GM12874 (cell line): ENCODE results near the gene HDAC9.

ENCODE experiments used
- TF ChIP-seq, protein P1 (sequence below): IDR thresholded peaks from 2 replicates; pipeline ENCODE4 v1.5.1; 2011; ENCODE audit warnings: low read depth, mild to moderate bottlenecking, control low read depth, low read length, moderate library complexity; ENCODE audit not compliant: insufficient read depth

HDAC9 gene

DNA sequence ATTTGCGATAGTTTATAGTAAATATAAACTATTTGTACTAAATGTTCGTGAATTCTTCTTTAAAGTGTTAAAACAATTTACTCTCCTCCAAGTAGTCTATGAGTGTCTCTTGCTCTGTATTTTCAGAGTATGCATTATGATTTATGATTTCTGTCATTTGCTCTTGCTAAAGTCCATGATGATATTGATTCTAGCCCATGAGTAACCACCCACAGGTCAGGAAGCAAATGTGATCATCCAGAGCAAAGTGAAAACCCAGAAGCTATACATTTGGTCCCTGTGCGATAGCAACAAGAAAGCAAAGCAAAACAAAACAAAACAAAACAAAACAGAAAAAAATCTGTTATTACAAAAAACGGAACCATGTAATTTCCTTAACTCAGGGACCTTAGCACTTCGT is 225.9 kb downstream of the HDAC9 start:
- TF ChIP-seq, protein P1, sequence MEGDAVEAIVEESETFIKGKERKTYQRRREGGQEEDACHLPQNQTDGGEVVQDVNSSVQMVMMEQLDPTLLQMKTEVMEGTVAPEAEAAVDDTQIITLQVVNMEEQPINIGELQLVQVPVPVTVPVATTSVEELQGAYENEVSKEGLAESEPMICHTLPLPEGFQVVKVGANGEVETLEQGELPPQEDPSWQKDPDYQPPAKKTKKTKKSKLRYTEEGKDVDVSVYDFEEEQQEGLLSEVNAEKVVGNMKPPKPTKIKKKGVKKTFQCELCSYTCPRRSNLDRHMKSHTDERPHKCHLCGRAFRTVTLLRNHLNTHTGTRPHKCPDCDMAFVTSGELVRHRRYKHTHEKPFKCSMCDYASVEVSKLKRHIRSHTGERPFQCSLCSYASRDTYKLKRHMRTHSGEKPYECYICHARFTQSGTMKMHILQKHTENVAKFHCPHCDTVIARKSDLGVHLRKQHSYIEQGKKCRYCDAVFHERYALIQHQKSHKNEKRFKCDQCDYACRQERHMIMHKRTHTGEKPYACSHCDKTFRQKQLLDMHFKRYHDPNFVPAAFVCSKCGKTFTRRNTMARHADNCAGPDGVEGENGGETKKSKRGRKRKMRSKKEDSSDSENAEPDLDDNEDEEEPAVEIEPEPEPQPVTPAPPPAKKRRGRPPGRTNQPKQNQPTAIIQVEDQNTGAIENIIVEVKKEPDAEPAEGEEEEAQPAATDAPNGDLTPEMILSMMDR: no peak

DNA sequence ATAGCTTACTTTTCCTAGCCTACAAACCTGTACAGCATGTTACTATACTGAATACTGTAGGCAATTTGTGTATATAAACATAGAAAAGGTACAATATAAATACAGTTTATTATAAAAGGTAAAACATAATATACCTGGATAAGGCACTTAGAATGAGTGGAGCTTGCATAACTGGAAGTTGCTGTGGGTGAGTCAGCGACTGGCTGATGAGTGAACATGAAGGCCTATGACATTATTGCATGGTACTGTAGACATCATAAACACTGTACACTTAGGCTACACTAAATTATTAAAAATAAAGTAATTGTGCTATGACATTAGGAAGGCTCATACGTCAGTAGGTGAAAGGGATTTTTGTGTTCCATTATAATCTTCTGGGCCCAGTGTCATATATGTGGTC is 228.8 kb downstream of the HDAC9 start:
- TF ChIP-seq, protein P1: no peak

DNA sequence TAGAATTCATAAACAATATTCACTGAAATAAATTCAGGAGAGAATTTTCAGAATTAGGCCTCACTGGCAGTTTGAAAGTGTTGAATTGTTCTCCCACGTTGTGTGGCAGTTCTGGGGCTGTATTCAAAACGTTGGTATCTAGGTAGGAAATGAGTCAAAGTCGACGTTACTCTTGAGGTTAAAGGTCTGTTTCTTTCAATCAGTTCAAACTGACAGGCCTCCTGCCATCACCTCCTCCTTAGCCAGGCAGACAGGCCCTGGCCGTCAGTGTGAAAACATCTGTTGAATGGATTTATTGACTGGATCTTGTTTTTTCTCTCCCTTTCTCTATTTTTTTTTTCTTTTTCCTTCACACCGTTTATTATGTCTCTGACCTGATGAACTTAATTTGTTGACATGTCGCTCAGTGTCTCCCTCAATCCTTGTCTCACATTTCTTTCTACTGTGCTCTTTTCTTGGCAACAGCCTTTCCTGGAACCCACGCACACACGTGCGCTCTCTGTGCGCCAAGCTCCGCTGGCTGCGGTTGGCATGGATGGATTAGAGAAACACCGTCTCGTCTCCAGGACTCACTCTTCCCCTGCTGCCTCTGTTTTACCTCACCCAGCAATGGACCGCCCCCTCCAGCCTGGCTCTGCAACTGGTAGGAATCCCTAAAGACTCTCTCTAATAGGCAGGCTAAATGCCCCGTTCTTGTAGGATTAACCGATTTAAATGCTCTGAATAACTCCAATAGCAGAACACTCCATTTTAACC is 231.7 kb downstream of the HDAC9 start:
- TF ChIP-seq, protein P1: no peak

DNA sequence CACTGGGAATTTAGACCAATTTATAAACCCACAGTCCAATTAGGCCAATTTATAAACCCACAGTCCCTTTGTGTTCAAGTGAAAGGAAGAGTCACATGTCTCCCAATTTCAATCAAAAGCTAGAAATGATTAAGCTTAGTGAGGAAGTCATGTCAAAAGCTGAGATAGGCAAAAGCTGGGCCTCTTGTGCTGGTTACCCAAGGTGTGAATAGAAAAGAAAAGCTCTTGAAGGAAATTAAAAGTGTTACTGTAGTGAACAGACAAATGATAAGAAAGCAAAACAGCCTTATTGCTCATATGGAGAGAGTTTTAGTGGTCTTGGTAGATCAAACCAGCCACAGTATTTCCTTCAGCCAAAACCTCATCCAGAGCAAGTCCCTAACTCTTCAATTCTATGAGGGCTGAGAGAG is 245.0 kb downstream of the HDAC9 start:
- TF ChIP-seq, protein P1: no peak

DNA sequence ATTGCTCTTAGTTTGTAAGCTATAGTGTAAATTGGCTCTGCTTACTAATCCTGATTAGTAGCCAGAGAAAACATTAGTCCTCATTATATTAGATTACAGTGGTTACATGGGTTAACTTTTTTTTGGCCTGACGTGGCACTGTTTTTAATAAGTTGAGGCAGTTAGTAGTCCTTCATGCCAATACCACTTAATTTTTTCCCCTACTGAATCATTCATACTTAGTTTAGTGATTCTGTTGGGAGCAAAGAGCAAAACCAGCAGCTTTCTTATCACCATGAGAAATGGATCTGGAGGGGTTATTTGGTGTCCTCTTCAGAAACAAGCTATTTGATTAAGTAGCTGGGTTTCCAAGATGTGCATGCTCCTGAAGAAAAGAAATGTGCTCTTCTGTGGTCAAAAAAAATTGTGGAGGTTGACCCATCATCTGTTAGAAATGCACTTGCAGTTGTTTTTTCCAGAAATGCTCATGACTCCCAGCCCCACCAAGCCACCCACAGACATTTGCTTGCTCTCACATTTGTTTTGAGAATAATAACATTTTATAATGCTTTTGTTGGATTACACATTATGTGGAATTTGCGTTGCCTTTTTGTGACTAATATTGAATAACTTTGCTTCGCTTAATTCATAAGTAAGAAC is 258.5 kb downstream of the HDAC9 start:
- TF ChIP-seq, protein P1: no peak

DNA sequence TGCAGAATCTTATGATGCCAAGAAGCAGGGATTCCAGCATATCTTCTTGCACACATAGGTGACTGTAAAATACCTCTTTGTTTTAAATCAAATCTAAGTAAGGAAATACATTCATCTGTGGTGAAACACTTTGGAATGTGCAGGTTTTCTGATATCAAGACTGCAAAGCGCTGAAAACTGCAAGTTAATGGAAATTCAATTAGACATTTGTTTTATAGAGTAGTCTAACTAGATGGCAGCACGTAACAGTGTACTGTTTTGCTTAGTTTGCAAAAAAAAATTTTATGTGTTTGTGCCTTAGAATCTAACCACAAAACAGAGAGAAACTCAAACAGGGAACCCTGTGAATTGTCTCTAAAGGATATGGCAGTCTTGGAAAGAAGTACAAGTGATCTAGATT is 259.2 kb downstream of the HDAC9 start:
- TF ChIP-seq, protein P1: no peak

DNA sequence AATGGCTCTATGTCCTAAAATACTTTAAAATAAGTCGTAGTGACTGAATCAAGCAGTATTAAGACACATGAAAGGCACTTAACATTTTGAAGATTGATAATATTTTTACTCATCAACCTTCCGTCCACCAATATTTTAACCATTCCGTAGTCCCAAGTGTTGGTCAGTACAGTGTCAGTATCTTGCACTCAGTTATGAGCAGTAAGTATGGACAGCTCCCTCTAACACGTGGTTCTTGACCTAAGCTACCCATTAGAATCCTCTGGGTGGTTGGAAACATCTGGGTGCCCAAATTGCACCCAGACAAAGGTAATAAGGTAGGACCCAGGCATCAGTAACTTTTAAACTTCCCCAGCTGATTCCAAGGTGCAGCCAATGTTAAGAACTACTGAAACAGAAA is 260.2 kb downstream of the HDAC9 start:
- TF ChIP-seq, protein P1: no peak
